Activated CD8-positive, alpha-beta memory T cell treated with anti-CD3 and anti-CD28 coated beads for 4 hours (primary cell): Measurements from ENCODE around the gene KLHL17.
A peak's percentile ranks its signal among the peaks of the same experiment; 100 is the strongest.

Source experiments
- DNase-seq, 2 donors: peaks; one replicate each; pipeline ENCODE4 v3.0.0-alpha.2; 2020; ENCODE audit warnings: low read depth in 2 of 2

KLHL17 gene

DNA sequence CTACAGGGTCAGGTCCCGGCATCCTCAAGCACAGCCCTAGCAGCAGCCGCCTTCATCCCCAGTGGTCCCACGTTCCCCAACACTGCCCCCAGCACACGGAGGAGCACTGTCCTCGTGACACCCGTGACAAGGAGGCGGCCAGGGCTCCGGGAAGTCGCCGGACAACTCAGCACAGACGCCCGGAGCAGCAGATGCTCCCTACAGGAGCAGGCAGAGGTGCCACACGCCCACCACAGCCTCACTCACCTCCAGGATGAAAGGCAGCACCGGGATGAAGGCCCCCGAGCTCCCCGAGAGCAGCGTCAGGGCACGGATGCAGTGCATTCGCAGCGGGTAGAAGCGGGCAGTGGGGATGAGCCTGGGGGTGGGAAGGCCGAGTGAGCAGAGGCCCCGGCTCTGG, 9.5 kb upstream of the KLHL17 start:
- DNase-seq: no peak

DNA sequence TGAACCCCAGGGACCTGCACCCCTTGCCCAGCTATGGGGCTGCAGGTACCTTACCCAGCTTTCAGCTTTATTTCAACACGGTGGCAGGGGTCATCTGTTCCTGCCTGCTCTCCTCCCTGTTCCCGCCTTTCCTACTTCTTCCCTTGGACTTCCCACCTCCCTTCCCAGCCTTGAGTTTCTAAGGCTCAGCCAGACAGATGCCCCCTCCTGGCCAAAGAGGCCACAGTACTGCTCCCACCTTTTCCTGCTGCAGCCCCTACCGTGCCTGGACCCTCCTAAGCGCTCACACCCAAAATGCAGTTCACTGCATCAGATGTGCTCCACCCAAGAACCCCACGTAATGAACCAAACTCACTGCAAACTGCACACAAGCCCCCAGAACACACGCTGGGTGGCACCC, 9.0 kb upstream of the KLHL17 start:
- no peak for DNase-seq

DNA sequence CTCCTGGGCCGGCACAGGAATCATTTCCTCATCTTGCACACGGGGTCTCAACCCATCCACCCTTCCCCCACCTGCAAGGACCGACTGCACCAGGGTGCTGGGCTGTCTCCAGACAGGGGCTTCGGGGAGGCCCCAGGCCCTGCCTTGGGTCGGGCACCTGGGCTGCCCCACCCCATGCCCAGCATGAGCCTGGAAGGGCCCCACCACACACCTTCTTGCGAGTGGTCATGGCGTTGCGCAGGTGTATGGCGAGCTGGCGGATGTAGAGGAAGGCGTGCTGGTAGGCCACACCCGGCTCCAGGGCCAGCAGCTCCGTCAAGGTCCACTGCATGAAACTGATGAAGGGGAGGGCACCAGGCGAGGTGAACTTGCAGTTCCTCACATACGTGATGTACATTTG, 8.2 kb upstream of the KLHL17 start:
- DNase-seq: no peak

DNA sequence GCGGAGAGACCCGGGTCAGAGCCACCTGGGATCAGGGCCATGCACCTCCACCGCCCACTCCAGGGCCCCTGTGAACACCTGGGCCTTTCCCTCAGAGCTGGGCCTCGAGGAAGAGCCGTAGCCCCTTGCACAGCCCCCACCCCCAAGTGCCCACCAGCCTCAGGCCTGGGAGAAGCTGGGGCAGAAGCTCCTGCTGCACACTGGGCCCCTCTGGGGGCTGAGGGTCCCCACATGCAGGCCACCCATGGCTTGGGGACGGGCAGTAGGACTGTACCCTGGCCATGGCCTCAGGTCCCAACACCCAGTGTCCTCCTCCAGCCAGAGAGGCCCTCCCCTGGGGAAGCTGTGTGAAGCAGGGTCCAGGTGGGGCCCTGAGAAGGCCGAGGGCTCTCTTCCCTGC, 7.8 kb upstream of the KLHL17 start:
- DNase-seq: no peak

DNA sequence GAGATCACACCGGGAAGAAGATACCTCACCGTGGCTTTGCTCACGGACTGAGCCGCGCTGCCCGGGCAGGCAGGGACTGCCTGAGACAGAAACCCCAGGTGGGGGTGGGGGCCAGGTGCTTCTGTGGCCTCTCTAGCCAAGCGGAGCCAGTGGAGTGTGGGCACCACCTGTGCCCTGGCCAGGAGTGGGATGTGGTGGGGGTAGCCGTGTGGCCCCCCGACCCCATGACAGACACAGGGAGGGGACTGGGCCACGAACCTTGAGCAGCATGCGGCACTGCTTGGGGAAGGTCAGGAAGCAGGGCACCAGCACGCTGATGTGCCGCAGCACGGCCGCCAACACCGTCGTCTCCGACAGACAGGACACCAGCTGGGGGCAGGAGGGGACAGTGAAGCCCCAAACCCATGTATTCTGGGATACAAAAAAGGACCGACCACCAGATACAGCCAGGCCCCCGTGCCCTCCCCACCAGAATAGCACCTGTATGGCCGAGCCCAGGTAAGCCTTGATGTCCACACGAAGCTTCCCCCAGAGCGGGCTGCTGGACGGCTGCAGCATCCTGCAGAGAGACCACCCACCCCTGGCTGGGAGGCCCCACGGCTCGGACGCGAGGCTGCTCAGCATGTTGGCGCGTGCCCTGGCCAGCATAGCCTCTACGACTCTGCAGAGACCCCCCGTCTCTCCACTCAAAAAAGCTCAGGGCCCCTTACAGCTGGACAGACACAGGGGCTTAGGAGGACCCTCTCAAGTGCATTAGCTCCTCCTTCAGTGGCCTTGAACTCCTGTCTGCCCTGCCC, 6.7 kb upstream of the KLHL17 start:
- no peak for DNase-seq

DNA sequence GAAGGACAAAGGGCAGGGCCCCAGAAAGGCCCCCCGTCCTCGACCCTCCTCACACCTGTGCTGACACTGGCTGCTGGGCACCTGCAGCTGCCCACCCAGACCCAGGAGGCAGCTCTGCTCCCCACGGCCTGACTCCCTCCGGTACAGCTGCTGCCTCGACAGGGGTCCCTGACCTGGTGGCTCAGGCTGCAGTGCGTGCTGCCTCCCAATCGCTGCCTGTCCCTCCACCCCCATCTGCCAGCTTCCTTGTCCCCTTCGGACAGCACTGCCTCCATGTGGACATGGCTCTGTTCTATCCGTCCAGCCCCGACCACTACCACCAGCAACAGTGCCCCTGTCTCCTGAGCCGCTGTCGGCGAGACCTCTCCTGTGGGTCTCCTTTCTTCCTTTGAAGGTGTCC, 5.5 kb upstream of the KLHL17 start:
- no peak for DNase-seq

DNA sequence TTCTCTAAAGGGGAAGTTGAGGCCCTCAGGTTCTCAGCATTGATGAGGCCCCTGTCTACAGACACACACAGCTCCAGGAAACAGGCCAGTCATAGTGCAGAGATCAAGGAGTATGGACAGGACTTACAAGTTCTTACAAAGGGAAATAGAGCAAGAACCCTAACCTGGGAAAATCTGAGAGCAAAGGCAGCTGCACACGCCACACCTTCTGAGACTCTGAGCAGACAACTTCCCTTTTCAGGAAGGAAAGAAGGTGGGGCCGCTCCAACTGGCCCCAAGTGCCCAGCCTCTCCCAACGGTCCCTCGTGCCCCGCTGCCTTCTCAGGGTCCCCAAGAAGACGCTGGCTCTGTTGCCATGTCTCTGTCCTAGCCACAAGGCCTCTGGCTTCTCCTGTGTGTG, 4.9 kb upstream of the KLHL17 start:
- DNase-seq: no peak

DNA sequence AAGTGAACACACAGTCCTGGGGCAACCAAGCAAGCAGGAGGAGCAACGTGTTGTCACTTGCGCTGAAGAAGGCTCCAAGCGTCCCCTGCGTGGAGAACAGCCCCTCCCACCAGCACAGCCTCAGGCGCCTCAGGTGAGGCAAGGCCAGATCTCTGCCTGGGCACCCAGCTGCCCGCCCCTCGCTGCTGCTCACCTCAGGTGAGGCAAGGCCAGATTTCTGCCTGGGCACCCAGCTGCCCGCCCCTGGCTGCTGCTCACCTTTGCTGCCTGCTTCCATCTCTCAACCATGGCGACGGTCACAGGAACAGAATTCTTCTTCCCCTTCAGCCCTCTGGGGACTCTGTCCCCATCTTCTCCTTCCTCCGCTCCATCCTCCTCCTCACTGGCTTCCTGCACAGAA, 3.7 kb upstream of the KLHL17 start:
- no peak for DNase-seq

DNA sequence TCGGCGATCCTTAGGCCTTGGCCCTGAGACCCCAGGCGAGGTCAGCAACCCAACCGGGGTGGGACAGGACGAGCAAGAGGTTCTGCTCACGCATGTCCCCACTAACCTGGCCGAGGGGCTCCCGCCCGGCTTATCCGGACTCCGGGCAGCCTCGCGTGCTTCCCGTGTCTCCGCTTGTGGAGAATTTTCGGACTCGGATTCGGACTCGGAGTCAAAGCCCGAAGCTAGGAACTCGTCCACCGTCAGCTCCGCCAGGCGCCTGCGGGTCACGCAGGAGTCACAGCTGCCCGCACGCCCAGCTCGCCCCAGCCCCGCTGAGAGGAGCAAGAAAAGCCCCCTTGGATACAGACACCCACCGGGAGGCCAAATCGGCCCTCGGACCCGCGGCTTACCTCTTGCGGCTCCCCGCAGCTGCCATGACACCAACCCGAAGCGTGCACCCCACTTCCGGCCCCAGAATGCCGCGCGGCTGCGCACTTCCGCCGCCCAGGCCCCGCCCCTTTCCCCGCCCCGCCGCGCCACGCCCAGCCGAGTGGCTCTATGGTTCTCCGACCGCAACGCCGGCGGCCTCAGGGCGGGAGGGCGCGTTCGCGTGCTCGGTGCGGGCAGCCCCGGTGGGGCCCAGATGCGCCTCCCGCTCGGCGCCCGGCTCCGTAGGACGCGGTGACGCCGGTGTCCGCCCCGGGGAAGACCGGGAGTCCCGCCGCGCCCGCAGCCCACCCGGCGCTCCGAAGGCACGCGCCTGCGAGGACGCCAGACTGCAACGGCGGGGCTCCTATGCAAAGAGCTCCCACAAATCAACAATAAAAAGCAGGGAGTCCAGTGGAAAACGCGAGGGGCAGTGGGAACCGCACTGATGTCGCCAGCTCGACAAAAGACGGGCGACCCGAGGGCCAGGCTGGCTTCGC, 1.3 kb upstream of the KLHL17 start, which contains the start of gene NOC2L:
Gene NOC2L (minus strand): TSS at position 434 of the 908 bp plus-strand sequence. CDS start 16 bp downstream, at position 418.
- peak; percentile 90 to 97 for DNase-seq

DNA sequence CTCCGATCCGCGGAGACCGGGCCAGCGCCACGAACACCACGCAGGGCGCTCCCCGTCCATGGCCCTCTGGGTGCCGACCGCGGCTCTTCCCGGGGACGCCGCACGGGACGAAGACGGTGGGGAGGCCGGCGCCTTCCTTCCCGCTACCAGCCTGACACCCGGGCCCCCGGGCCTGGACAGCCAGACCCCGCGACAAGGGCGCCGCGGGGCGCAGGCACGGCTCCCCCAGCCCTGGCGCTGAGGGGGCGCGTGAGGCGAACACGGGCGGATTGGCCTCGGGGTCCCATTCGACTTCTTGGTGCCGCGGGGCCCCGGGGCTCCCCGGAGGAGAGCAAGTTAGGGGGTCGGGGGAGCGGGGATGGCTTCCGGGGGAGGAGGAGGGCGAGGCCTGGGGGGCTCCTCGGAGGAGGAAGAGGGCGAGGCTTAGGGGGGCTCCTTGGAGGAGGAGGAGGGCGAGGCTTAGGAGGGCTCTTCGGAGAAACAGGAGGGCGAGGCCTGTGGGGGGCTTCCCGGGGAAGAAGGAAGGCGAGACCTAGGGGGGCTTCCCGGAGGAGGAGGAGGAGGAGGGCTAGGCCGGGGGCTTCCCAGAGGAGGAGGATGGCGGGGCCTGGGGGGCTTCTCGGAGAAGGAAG, 537 bp upstream of the KLHL17 start:
- DNase-seq: no peak

DNA sequence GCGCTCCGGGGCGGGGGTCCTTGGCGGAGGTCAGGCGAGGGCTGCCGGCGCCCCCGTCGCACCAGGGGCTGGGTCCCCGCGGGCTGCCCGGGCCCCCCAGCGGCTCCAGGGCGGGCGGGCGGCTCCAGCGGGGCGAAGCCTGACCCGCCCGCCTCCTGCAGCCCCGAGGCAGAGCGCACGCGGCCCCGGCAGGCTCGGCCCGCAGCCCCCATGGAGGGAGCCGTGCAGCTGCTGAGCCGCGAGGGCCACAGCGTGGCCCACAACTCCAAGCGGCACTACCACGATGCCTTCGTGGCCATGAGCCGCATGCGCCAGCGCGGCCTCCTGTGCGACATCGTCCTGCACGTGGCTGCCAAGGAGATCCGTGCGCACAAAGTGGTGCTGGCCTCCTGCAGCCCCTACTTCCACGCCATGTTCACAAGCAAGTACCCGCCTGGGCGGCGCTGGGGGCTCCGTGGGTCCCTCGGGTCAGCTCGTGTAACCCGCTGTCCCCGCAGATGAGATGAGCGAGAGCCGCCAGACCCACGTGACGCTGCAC, 817 bp downstream of the KLHL17 start:
- no peak for DNase-seq

DNA sequence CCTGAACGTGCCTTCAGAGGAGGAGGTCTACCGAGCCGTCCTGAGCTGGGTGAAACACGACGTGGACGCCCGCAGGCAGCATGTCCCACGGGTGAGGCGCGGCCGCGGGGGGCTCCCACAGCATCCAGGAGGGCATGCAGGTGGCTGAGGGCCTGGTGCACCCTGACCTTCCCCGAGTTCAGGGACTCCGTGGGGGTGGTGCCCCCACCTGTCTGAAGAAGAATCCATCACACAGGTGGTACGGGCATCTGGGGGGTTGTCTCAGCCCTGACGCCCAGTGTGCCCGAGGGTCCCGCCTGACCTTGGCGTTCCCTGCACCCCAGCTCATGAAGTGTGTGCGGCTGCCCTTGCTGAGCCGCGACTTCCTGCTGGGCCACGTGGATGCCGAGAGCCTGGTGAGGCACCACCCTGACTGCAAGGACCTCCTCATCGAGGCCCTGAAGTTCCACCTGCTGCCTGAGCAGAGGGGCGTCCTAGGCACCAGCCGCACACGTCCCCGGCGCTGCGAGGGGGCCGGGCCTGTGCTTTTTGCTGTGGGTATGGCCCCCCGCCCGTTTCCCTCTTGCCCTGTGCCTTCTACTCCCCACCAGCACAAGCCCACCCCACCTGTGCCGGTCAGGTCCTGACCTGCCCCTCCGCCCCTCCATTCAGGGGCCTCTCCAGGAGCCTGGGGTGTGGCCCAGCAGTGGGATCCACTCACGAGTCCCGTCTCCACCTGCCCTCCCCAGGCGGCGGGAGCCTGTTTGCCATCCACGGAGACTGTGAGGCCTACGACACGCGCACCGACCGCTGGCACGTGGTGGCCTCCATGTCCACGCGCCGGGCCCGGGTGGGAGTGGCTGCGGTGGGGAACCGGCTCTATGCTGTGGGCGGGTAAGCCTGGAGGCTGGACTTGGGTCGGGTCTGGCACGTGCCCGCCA, 2.3 kb downstream of the KLHL17 start:
- no peak for DNase-seq

DNA sequence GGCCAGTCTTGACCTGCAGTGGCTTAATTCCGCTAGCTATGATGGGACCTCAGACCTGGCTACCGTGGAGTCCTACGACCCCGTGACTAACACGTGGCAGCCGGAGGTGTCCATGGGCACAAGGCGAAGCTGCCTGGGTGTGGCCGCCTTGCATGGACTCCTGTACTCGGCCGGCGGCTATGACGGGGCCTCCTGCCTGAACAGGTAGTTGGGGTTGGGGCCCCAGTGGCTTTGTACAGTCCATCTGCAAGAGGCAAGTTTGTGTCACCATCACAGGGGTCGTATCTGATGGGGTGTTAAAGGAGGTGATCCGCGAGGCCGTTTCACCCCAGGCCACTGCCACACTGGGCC, 2.9 kb downstream of the KLHL17 start:
- DNase-seq: no peak

DNA sequence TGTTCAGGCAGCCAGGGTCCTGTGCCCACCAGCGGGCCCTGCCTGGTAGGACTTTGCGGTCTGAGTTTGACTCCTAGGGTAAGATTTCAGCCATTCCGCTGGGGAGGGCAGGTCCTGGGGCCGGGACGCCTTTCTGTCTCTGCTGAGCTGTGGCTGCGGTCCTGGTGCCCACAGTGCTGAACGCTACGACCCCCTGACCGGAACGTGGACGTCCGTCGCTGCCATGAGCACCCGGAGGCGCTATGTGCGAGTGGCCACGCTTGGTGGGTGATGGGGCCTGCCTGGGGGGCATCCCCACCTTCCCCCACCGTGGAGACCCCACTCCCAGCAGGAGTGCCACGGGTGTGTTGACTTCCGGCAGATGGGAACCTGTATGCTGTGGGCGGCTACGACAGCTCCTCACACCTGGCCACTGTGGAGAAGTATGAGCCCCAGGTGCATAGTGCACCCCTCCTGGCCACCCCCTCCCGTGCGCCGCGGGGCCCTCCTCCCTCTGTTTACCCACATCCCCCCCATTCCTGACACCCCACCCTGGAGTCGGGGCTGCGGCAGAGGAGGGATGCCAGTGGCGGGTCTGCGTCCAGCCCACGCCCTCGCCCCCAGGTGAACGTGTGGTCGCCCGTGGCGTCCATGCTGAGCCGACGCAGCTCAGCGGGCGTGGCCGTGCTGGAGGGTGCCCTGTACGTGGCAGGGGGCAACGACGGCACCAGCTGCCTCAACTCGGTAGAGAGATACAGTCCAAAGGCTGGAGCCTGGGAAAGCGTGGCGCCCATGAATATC, 3.6 kb downstream of the KLHL17 start:
- no peak for DNase-seq

DNA sequence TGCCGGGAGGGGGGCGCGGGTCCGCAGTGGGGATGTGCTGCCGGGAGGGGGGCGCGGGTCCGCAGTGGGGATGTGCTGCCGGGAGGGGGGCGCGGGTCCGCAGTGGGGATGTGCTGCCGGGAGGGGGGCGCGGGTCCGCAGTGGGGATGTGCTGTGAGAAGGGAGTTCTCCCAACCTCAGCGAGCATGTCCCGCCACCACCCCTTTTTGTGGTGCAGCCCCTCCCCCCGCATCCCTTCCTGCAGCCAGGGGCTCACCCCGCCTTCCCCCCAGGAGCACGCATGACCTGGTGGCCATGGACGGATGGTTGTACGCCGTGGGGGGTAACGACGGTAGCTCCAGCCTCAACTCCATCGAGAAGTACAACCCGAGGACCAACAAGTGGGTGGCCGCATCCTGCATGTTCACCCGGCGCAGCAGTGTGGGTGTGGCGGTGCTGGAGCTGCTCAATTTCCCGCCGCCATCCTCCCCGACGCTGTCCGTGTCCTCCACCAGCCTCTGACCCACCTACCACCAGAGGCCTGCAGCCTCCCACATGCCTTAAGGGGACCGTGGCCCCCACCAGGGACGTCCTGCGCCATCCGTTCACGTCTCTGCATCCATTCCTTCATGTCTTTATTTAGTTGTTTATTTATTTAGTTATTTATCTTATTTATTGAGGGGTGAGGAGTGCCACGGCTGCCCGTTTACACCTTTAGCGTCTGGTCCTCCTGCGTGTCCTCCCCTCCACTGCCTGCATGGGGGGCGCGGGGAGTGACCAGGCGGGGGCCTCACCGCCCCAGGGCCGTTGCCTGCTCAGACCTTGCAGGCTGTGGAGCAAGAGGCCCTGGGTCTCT, 4.5 kb downstream of the KLHL17 start:
- DNase-seq: no peak

DNA sequence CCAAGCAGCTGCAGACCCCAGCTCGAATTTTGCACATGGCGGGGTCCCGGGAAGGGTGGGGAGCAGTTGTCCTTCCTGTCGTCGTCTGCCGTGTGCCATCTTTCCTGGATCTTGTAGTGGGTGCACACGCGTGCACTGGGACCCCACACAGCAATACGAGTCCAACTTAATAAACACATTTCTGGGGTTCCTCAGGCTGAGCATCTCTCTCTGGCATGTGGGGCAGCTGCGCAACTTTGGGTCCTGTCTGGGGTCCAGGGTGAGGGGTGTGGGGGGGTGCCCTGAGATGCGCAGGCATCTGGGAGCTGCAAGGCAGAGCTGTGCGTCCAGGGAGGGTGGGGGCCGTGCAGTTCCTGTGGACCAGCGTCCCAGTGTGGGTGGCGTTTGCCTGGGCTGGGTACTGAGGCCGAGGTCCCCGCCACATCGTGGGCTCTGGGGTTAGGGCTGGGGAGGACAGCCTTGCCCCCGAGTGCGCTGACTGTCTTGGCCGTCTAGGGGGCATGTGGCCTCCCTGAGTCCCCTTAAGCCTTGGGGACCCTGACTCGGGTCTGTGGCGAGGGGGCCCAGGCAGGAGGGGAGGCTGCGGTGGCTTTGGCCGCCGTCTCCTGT, 5.2 kb downstream of the KLHL17 start:
- no peak for DNase-seq

DNA sequence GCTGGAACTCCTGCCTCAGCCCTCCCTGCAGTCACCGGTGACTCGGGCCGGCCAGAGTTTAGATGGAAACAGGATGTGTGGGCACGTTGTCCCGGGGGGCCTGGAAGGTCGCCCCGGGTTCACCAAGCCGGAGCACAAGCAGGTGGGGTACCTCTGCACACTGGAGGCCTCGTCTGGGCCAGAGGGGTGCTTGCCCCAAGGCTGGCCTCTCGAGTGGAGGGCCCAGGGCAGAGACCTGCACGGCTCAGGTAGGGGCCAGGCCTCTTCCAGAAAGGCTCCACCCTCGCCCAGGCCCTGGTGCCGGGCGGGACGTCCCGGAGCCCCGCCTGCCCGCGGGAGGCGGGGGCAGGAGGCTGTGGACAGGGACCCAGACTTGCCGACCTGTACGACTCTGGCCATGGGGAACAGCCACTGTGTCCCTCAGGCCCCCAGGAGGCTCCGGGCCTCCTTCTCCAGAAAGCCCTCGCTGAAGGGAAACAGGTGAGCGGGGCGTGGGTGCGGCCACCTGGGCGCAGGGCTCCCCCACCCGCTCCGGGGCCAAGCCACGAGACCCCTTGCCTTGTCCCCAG, 5.8 kb downstream of the KLHL17 start, which contains the start of gene PLEKHN1:
Gene PLEKHN1 (plus strand): TSS at position 348 of the 569 bp plus-strand sequence. CDS start 50 bp downstream, at position 398.
- DNase-seq: no peak

DNA sequence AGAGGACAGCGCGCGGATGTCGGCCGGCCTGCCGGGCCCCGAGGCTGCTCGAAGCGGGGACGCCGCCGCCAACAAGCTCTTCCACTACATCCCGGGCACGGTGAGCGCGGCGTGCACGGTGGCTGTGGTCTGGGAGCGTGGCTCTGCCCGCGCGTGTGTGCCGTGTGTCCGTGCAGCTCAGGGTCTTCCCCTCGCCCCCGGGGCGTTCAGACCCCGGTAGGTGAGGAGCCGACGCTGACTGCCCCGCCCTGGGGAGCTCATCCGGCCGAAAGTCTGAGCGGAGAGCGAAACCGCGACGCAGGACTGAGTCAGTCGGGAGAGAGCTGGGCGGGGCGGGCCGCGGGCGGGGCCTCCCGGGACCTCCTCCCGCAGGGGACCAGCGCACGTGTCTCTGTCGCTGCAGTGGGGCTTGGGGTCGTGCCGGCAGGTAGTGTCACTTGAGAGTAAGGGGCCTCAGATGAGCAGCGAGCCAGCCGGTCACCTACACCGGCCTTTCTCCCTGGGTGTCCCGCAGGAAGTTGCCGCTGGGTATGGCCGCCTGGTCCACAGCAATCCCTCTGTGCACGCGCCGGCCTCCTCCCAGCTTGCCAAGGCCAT, 6.4 kb downstream of the KLHL17 start:
- DNase-seq: peak; percentile 68
